GM18951 (cell line): ENCODE data around the gene TREML4.

Experiments
- POLR2A ChIP-seq: IDR thresholded peaks from 4 replicates; pipeline ENCODE4 v1.6.1; 2011; ENCODE audit warnings: mild to moderate bottlenecking; ENCODE audit not compliant: insufficient read length, insufficient read depth; ENCODE audit errors: extremely low read depth
- in situ Hi-C: fragments of 300-500 bp; cut with MboI; formaldehyde crosslinking; loops from one replicate; pipeline ENCODE4 v1.12.0; 2022; ENCODE audit warnings: low sequenced_read_pairs, mixed read lengths, inconsistent platforms; ENCODE audit not compliant: unreplicated experiment

The TREML4 gene

GRCh38 chr6:41194386-41194785, 33.8 kb upstream of the TREML4 start:
- no peak for TF ChIP-seq POLR2A
- in situ Hi-C loops = no loop called here

GRCh38 chr6:41197234-41197633, 30.9 kb upstream of the TREML4 start:
- TF ChIP-seq POLR2A = no peak
- in situ Hi-C loops = no loop called here

GRCh38 chr6:41199552-41200246, 28.4 kb upstream of the TREML4 start:
- in situ Hi-C loops = no loop called here
- TF ChIP-seq POLR2A = no peak

GRCh38 chr6:41200296-41200900, 27.8 kb upstream of the TREML4 start:
- TF ChIP-seq POLR2A = no peak
- in situ Hi-C loops = no loop called here

- in situ Hi-C loops = no loop called here
- peak; percentile 35 for TF ChIP-seq POLR2A
Measured at GRCh38 chr6:41200901-41201763, 27.0 kb upstream of the TREML4 start, which contains the start of gene TREML2. Gene TREML2 (minus strand): TSS chr6:41201149. CDS start chr6:41201008, 141 bp downstream.

- in situ Hi-C loops = no loop called here
- no peak for TF ChIP-seq POLR2A
Measured at GRCh38 chr6:41201764-41202173, 26.4 kb upstream of the TREML4 start.

GRCh38 chr6:41204156-41204555, 24.0 kb upstream of the TREML4 start:
- TF ChIP-seq POLR2A = no peak
- in situ Hi-C loops = no loop called here

GRCh38 chr6:41208439-41209106, 19.6 kb upstream of the TREML4 start:
- TF ChIP-seq POLR2A = no peak
- in situ Hi-C loops = no loop called here

GRCh38 chr6:41209547-41210320, 18.4 kb upstream of the TREML4 start:
- in situ Hi-C loops = no loop called here
- TF ChIP-seq POLR2A = no peak

GRCh38 chr6:41214559-41215238, 13.4 kb upstream of the TREML4 start:
- no peak for TF ChIP-seq POLR2A
- in situ Hi-C loops = no loop called here

GRCh38 chr6:41215777-41216176, 12.4 kb upstream of the TREML4 start:
- in situ Hi-C loops = no loop called here
- no peak for TF ChIP-seq POLR2A

GRCh38 chr6:41216616-41217015, 11.5 kb upstream of the TREML4 start:
- TF ChIP-seq POLR2A = no peak
- in situ Hi-C loops = no loop called here

- no peak for TF ChIP-seq POLR2A
- in situ Hi-C loops = no loop called here
Measured at GRCh38 chr6:41222045-41222444, 6.1 kb upstream of the TREML4 start.
